HG02642 (cell line): ENCODE data around the gene CYB5D1.
"Not testable (repeated sequence)": the region's sequence is repeated elsewhere in the genome, so short reads cannot be mapped to it uniquely, and the experiment has no call there.

Experiments used
- ATAC-seq: cut with Tn5 transposase; IDR thresholded peaks from one replicate; pipeline ENCODE4 v1.9.1; 2021; ENCODE audit warnings: mild to moderate bottlenecking; ENCODE audit not compliant: unreplicated experiment, poor library complexity

Gene CYB5D1, protein sequence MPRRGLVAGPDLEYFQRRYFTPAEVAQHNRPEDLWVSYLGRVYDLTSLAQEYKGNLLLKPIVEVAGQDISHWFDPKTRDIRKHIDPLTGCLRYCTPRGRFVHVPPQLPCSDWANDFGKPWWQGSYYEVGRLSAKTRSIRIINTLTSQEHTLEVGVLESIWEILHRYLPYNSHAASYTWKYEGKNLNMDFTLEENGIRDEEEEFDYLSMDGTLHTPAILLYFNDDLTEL

DNA sequence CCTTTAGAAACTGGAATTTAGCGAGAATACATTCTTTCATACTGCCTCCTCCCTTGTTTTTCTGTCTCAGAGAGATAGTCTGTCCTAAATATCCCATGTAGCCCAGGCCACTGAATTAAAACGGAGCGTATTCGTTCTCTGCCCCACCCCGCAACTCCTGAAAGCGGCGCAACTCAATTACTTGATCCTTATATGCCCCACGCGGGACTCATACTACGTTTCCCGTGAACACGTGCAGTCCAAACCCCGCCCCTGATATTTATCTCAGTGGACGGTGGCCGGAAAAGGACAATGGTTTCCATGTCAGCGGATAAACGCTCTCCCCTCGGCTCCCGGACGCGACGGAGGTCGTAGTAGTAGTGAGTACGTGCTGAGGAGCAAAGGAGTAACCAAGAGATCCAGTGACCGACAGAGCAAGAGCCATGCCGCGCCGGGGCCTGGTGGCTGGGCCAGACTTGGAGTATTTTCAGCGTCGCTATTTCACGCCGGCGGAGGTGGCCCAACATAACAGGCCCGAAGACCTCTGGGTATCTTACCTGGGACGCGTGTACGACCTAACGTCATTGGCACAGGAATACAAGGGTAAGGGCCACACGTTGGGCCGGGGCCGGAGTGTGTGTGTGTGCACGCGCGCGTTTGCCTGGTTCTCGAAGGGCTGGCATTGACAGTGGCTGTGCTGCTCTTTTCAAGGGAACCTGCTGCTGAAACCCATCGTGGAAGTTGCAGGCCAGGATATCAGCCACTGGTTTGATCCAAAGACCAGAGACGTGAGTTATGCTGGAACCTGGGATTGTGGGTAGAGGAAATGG is at the start of gene CYB5D1:
TSS of gene CYB5D1 (plus strand) at position 291 of the 809 bp plus-strand sequence. CDS start at position 423, 132 bp downstream.
- peak; percentile 46 for ATAC-seq

DNA sequence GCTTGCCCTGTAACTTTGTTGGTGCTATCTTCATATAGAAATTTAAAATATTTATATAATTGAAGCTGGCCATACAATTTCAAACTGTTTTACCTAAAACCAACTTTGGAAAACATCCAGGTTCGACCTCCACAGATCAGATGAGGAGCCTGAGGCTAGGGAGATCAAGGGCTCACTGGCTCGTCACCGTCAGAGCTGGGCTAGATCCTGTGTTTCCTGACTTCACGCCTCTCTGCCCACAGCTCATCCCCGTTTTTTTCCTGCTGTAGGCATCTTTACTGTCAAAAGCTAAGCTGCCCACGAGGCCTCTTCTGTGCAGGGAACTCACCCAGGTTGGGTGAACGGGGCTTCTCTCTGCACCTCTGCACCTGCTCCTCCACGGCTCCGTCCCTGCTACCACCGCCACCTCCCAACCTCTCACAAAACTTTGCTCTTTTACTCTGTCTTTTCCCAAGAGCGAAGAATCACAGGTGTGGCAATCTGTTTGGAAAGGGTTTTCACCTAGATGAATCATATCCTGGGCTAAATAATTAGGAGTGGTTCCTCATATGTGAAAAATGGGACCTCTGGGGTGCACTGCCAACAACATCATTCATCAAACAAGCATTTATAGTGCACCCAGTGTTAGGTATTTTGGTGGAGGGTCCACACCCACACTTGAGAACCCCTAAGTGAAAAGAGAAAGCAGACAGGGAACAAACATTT is 48.6 kb upstream of the CYB5D1 start:
- ATAC-seq = no peak

DNA sequence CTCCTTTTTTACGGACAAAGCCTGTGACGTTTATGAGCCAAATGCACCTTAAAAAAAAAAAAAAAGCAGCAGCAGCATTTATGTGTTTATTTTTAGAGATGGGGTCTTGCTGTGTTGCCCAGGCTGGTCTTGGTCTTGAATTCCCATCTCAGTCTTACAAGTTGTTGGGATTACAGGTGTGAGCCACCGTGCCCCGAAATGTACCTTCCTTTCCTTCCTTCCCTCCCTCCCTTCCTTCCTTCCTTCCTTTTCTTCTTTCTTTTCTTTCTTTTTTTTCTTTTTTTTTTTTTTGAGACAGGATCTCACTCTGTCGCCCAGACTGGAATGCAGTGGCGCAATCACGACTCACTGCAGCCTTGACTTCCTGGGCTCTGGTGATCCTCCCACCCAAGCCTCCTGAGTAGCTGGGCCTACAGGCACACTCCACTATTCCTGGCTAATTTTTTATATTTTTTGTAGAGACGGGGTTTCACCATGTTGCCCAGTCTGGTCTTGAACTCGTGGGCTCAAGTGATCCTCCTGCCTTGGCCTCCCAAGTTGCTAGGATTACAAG is 47.9 kb upstream of the CYB5D1 start:
- not testable (repeated sequence) for ATAC-seq

DNA sequence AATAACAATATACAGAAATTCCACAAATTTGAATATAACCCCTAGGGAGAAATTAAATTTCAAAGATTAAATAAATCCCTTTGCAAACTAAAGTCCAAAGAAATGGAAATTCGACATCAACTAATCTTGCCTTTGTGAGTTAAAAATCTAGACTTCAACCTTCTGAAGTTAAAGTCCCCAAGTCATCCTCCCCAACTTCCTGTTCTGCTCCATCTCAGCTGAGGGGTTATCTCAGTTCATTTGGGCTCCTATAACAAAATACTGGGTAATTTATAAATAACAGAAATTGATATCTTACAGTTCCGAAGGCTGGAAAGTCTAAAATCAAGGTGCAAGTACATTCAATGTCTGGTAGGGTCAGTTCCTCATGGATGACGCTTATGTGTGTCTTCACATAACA is 46.6 kb upstream of the CYB5D1 start:
- no peak for ATAC-seq

DNA sequence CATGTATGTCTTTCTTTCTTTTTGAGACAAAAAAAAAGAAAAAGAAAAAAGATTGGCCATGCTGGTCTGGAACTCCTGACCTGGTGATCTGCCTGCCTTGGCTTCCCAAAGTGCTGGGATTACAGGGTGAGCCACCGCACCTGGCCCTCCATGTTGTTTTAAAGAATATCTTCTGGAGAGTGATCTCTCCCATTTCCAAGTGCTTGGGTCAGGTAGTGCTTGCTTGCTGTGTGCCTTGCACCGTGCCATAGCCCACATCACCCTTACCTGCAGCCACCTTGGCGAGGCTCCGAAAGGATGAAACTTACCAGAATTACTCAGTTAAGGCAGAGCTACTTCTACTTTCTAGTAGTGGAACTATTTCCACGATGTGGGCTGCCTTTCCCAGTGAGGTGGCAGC is 42.8 kb upstream of the CYB5D1 start:
- ATAC-seq = no peak

DNA sequence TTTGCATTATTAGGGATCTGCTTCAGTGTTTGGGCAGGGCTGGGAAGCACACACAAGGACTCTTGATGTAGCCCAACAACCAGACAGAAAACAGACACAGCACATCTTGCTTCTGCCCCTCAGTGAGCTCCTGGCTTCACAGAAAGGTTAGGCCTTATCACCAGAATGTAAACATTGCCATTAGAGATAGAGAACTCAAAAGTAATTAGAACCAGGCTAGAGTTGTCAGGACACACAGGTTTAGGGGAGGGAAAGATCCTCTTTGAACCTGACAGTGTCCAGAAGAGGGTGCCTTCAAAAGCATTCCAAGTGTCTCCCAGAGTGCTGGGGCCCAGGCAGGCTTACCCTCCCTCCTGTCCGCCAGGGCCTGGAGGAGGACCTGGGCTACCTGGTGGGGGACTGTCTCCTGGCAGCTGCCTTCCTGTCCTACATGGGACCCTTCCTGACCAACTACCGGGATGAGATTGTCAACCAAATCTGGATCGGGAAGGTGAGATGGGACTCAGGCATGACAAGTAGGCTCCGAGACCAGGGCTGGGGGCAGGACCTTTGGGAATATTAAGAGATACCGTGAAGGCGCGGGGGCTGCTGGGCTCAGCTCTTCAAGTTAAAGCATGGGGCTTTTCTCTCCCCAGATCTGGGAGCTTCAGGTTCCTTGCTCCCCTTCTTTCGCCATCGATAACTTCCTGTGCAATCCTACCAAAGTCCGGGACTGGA is 40.7 kb upstream of the CYB5D1 start:
- ATAC-seq = no peak

DNA sequence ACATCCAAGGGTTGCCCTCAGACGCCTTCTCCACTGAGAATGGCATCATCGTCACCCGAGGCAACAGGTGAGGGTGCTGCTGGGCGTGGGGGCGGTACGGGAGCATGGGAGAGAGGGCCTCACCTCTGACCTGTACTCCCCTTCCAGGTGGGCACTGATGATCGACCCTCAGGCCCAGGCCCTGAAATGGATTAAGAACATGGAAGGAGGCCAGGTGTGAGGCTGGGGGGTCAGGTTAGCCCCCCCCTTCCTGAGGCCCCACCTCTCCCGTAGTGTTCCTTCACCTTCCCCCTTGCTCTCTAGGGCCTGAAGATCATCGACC is 40.2 kb upstream of the CYB5D1 start:
- no peak for ATAC-seq

DNA sequence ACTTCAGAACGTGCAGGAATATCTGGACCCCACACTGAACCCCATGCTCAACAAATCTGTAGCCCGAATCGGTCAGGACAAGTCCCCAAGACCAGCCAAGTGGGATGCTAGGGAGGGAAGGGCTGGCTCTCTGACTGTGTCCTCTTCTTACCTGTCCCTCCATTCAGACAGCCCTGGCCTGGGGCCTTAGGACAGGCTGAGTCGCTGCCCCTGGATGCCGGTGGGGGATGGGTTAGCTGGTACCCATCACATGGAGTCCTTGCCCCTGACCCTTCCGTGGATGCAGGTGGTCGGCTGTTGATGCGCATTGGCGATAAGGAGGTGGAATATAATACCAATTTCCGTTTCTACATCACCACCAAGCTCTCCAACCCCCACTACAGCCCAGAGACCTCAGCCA is 39.8 kb upstream of the CYB5D1 start:
- ATAC-seq = no peak

DNA sequence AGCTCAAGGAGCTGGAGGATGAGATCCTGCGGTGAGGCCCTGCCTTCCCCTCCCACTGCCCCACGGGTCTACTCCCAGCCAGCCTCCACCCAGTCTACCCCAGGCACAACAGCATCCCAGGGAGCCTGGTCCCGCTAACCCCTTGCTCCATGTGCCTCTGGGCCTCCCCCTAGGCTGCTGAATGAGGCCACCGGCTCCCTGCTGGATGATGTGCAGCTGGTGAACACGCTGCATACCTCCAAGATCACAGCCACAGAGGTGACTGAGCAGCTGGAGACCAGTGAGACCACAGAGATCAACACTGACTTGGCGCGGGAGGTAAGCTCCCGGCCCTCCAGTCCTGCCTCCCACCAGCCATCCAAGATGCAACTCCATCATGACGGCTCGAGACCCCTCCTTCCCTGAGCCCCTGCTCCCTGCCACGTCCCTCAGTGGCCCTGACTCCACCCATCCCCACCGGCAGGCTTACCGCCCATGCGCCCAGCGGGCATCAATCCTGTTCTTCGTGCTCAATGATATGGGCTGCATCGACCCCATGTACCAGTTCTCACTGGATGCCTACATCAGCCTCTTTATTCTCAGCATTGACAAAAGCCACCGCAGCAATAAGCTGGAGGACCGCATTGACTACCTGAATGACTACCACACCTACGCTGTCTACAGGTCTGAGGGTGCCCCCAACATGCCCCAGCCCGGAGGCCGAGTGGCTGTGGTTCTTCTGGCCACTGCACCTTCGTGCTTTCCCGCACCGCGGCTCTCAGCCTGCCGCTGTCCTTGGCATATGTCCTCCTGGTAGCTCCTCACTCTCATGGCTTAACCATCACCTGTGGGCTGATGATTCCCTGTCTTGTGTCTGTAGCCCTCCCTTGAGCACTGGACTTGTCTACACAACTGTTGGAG is 38.8 kb upstream of the CYB5D1 start:
- no peak for ATAC-seq

DNA sequence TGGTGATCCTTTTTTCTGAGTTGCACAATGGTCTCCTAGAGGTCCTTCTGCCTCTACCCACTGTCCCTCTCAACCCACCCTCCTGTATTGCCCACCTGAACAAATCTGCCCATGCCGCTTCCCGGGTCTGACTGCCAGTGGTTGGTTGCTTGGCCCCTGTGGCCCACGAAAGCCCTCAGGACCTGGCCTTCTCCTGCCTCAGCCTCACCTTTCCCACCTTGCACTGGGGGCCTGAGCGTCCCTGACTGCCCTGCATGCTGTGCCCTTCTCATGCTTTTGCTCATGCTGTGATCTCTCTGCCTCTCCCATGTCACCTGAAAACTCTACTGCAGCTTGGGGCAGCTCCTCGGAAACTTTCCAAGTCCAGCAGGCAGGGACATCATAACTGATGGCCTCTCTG is 37.6 kb upstream of the CYB5D1 start:
- ATAC-seq = no peak

DNA sequence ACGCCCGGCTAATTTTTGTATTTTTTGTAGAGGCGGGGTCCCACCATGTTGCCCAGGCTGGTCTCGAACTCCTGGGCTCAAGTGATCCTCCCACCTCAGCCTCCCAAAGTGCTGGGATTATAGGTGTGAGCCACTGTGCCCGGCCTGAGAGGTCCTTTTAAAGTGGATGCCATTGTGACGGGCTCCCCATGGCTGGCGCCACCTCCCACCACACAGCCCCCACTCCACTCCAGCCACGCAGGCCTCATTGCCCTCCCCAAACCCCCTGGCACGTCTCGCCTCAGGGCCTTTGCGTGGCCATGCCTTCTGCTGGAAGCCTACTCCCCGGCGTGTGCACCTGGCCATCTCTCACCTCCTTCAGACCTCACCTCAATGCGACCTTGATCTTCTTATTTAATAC is 35.7 kb upstream of the CYB5D1 start:
- no peak for ATAC-seq

DNA sequence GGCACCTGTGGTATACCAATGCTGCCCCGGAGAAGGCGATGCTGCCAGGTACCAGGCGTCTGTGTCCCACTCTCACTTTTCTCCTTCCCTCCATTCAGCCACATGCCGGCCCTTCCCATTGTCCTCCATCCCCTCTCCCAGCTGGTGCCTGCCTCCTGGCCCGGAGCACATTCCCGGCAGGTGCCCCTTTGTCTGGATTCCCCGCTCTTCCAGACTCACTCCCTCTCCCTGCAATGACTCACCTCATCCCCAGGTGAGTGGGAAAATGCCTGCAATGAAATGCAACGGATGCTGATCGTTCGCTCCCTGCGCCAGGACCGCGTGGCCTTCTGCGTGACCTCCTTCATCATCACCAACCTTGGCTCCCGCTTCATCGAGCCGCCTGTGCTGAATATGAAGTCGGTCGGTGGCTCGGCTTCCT is 34.2 kb upstream of the CYB5D1 start:
- ATAC-seq = no peak

DNA sequence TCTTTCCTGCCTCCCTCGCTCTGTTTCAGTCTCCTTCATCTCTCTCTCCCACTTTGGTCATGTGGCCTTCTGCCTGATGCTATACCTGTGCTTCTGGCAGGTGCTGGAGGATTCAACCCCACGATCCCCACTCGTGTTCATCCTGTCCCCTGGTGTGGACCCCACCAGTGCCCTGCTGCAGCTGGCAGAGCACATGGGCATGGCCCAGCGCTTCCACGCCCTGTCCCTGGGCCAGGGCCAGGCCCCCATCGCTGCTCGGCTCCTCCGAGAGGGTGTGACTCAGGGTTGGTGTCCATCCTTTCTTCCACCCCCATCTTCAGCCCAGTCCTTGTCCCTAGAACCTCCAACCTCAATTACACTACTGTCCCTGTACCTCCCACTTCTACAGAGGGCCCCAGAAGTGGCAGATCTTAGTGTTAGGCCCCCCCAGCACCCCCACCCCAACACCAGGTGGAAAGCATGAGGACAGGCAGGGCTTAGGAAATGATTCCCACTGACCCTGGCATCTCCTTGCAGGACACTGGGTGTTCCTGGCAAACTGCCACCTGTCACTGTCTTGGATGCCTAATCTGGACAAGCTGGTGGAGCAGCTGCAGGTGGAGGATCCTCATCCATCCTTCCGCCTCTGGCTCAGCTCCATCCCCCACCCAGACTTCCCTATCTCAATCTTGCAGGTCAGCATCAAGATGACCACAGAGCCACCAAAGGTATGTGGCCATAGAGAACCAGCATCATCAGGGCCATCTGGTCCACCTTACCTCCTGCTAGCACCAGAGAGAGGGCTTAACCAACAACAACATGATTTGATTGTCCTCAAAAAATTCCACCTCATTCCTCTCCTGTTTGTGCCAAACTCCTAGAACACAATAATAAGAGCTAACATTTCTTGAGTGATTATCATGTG is 33.5 kb upstream of the CYB5D1 start:
- no peak for ATAC-seq

DNA sequence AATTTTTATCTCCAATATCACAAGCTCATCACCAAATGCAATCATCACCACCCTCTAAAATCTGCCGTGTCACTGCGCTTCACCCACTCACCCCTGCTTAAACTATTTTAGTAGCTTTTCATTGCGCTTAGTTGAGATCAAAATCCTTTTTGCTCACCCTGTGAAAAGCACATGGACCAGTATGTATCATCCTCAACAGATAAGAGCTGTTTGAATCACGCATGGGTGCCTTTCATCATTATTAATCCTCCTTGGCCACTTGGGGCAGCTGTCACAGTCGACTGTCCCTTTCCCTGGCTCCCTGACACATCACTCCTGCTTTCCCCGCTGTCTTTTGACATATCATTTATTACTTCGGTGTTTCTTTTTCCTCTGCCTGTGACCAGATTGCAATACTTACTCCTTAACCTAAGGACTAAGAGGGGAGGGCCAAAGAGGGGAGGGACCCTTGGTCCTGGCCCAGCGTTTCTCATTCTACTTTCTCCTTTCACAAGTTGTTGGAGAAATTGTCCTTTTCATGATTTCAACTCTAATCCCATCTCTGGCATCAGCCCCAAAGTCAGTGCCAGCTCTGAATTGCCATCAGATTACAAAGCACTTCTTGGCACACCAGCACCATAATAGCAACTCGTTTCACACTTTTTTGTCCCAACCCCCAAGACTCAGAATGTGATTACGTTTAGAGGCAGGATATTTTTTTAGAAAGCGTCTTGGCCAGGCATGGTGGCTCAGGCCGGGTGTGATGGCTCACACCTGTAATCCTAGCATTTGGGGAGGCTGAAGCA is 32.4 kb upstream of the CYB5D1 start:
- ATAC-seq = no peak

DNA sequence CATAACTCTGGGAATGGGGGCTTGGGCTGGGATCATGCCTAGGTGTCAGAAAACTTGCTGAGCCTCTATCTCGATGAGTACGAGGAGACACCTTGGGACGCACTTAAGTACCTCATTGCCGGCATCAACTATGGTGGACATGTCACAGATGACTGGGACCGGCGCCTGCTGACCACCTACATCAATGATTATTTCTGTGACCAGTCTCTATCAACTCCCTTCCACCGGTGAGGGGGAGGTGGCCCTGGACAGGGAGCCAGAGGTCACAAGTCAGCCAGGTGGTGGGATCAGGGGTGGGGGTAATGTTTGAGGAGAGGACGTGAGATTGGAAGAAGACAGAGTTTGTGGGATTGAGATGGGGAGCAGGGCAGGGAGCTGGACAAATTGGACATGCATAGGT is 27.2 kb upstream of the CYB5D1 start:
- no peak for ATAC-seq

DNA sequence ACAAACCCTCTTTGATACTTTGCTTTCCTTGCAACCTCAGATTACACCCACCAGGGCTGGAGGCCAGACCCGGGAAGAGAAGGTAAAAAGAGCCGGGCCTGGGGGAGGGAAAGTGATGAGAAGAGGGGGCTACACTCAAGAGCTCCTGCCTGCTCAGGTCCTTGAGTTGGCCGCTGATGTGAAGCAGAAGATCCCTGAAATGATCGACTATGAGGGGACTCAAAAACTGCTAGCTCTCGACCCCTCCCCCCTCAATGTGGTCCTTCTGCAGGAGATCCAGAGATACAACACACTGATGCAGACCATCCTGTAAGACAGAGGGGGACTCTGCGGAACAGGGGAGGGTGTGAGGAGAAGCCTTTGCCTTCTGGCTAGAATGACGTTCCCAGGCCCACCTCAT is 26.6 kb upstream of the CYB5D1 start:
- ATAC-seq = no peak

DNA sequence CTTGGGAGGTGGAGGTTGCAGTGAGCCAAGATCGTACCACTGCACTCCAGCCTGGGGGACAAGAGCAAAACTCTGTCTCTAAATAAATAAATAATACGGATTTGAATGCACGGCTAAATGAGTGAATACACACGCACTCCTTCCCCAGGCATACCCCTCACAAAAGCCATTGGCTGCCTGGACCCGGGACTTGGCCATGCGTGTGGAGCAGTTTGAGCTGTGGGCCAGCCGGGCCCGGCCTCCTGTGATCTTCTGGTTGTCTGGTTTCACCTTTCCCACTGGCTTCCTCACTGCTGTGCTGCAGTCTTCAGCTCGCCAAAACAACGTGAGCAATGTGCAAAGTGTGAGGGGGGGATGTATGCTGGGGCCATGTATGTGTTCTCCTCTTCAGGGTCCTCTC is 25.4 kb upstream of the CYB5D1 start:
- ATAC-seq = no peak
